A549 treated with Mapracorat at 1 μM for 4 hours (cell line): ENCODE results near the gene NANOS3. TPM values are rescaled to one million over a fixed set of nuclear protein-coding genes. Genes with fewer than 3 reads are reported as not detected.

Experiments
- total RNA-seq: library from RNA; stranded (reverse); fragments of 200-300 nt; extraction: Qiagen RNA extraction; gene quantifications from 5 replicates; pipeline ENCODE4 v1.2.3, GENCODE V29; 2022

Gene NANOS3
- 1.4 to 3.8 TPM (median 2.4 TPM) in 5 replicates for total RNA-seq

GRCh38 chr19:13876834-13877233 is at the start of gene NANOS3:
Gene NANOS3 (plus strand): TSS chr19:13877134. CDS start chr19:13877249, 115 bp downstream.

GRCh38 chr19:13905634-13906520 is 28.9 kb downstream of the NANOS3 start, which contains the start of the genes BRME1 and CC2D1A:
Gene BRME1 (minus strand): TSS chr19:13906117. CDS start chr19:13904892, 1,225 bp downstream.
Gene CC2D1A (plus strand): TSS chr19:13906201. CDS start chr19:13906442, 241 bp downstream.

Other genes starting within 250 kb of the NANOS3 start
- gene MRI1, start 112.6 kb upstream of the NANOS3 start, total RNA-seq: 7.9 to 15.5 TPM (median 13.4 TPM) in 5 replicates
- gene C19orf53, start 102.7 kb upstream of the NANOS3 start, total RNA-seq: 148 to 212 TPM (median 205 TPM) in 5 replicates
- 2.9 to 4.5 TPM (median 4.0 TPM) in 5 replicates for gene ZSWIM4, start 81.7 kb upstream of the NANOS3 start, total RNA-seq
- gene BRME1, start 29.0 kb downstream of the NANOS3 start, total RNA-seq: 0.38 to 1.6 TPM (median 0.49 TPM) in 3 of 5 replicates, not detected in the others
- 6.8 to 10.7 TPM (median 9.5 TPM) in 5 replicates for gene CC2D1A, start 29.1 kb downstream of the NANOS3 start, total RNA-seq
- 0.62 to 1.8 TPM (median 1.4 TPM) in 5 replicates for gene PODNL1, start 61.3 kb downstream of the NANOS3 start, total RNA-seq
- gene DCAF15, start 75.4 kb downstream of the NANOS3 start, total RNA-seq: 13.8 to 23.9 TPM (median 22.1 TPM) in 5 replicates
- 2.6 to 5.7 TPM (median 5.1 TPM) in 5 replicates for gene RFX1, start 129.2 kb downstream of the NANOS3 start, total RNA-seq
- not detected in 5 replicates for gene RLN3, start 151.0 kb downstream of the NANOS3 start, total RNA-seq
- 7.8 to 10.5 TPM (median 9.7 TPM) in 5 replicates for gene IL27RA, start 154.6 kb downstream of the NANOS3 start, total RNA-seq
- 1.8 to 2.8 TPM (median 2.1 TPM) in 5 replicates for gene PALM3, start 184.9 kb downstream of the NANOS3 start, total RNA-seq
- gene MISP3, start 195.7 kb downstream of the NANOS3 start, total RNA-seq: 2.9 to 5.1 TPM (median 4.1 TPM) in 5 replicates
- gene C19orf67, start 208.6 kb downstream of the NANOS3 start, total RNA-seq: not detected in 5 replicates
- 30.0 to 42.9 TPM (median 39.6 TPM) in 5 replicates for gene SAMD1, start 213.6 kb downstream of the NANOS3 start, total RNA-seq
- gene PRKACA, start 240.6 kb downstream of the NANOS3 start, total RNA-seq: 28.0 to 35.9 TPM (median 31.8 TPM) in 5 replicates